Stimulated activated CD8-positive, alpha-beta memory T cell treated with anti-CD3 and anti-CD28 coated beads, Interleukin-15, amount 100 ng/mL, for 4 hours (primary cell): ENCODE results near the gene RHOC.
A peak's percentile ranks its signal among the peaks of the same experiment; 100 is the strongest.
"Not testable (repeated sequence)": the region's sequence is repeated elsewhere in the genome, so short reads cannot be mapped to it uniquely, and the experiment has no call there.

Source experiments
- DNase-seq, 2 donors: peaks; one replicate each; pipeline ENCODE4 v3.0.0-alpha.2; 2020; ENCODE audit warnings: low read depth in 2 of 2

RHOC gene

GRCh38 chr1:112706505-112707220, at the start of gene RHOC:
RHOC (minus strand) TSS chr1:112707127; CDS start chr1:112703799, 3,328 bp downstream.
- DNase-seq: no peak

- DNase-seq: no peak
These were observed 47.2 kb upstream of the RHOC start for GRCh38 chr1:112754116-112754628.

DNA sequence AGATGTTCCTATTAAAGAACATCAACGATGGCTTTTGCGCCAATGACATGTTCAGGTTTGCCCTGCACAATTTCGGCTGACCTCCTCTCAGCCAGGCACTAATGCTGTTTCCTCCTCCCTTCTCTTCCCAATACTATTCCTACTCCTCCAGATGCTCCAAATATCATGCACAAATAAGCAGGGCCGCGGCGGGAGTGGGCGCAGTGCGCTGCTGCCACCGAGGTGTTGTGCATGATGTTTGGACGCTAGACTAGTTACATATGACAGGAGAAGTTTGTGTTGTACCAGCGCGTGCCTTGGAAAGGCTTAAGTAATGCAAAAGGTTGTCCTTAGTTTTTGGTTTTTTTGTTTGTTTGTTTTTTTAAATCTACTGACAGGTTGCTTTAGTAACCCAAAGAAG, 41.5 kb upstream of the RHOC start:
- DNase-seq: no peak

GRCh38 chr1:112744009-112744578, 37.2 kb upstream of the RHOC start:
- DNase-seq: no peak

DNA sequence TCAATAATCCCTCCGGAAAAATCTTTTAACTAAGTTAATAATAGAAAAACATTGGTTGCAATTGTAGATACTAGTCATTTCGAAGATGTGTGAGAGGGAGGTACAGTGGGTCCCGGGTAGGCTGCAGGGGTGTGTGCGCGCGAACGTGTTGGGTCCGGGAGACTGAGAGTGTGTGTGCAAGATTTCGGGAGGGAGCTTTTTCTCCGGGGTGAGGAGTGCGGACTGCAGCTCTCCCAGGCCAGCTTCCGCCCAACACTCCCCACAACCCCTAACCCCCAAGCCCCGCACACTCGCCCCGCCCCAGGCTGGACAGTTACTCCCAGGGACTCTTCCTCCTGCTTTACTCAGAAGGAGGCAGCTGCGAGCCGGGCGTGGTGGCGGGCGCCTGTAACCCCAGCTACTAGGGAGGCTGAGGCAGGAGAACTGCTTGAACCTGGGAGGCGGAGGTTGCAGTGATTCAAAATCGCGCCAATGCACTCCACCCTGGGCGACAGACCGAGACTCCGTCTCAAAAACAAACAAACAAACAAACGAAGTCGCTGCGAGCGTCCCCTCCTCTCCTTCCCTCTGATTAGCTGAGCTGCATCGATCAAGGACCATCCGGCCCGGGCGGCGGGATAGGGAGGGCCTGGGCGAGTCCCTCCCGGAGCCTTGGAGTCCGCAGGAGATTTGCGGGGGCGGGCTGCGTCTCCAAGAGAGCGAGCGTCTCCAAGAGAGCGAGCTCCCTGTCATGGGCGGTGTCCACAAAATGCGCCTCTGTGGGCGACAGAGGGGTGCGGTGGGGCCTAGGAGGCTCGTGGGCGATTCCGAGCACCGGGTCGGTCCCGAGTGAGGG, 36.5 kb upstream of the RHOC start:
- DNase-seq: no peak

DNA sequence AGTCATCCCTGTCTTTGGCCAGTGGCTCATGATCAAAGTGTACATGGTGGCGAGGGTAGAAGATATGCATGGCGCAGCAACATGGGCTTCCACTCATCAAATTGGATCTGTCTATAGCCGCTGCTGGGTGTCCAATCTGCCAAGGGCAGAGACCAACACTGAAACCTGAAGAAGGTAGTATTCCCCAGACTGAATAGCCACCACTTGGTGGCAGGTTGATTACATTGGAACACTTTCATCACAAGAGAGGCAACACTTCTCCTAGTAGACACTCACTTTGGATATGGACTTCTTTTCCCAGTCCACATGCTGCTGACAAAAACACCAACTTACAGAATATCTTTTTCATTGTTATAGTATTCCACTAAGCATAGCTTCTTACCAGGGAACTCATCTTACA, 30.6 kb upstream of the RHOC start:
- no peak for DNase-seq

DNA sequence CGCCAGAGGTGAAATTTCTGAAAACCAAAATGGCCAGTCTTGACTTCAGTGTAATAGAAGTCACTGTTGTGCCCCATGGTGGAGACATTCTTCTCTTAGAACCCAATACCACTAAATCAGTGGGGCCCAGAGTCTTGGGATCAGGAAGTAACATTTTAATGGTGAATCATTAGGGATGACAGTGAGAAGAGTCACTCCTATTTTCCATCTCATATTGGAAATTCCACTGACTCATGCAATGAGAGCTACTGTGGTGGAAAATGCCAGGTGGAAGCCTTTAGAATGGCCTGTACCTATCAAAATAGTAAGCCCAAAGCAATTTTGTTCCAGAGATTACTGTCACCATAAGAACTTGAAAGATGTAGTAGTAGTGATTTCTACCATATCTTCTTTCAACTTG, 28.8 kb upstream of the RHOC start:
- DNase-seq: no peak

DNA sequence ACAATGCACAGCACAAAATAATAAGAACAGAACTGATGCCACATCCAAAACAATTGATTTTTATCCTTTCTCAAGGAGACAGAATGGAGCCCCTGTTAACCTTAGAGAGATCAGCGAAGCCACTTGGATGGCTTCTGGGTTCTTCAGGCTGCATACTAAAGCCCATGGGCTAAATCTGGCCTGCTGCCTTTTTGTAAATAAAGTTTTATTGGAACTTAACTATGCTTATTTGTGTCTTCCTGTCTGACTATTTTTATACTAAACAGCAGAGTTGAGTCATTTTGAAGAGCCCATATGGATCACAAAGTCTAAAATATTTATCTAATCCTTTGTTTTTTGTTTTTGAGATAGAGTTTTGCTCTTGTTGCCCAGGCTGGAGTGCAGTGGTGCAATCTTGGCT, 24.5 kb upstream of the RHOC start:
- no peak for DNase-seq

GRCh38 chr1:112729909-112730308, 23.0 kb upstream of the RHOC start:
- DNase-seq: no peak

DNA sequence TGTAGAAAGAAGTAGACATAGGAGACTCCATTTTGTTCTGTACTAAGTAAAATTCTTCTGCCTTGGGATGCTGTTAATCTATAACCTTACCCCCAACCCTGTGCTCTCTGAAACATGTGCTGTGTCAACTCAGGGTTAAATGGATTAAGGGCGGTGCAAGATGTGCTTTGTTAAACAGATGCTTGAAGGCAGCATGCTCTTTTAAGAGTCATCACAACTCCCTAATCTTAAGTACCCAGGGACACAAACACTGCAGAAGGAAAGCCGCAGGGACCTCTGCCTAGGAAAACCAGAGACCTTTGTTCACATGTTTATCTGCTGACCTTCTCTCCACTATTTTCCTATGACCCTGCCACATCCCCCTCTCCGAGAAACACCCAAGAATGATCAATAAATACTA, 22.1 kb upstream of the RHOC start:
- DNase-seq: not testable (repeated sequence)

GRCh38 chr1:112728306-112728971, 21.5 kb upstream of the RHOC start:
- DNase-seq: not testable (repeated sequence)

- DNase-seq: no peak
These were observed 20.8 kb upstream of the RHOC start for GRCh38 chr1:112727716-112728115.

DNA sequence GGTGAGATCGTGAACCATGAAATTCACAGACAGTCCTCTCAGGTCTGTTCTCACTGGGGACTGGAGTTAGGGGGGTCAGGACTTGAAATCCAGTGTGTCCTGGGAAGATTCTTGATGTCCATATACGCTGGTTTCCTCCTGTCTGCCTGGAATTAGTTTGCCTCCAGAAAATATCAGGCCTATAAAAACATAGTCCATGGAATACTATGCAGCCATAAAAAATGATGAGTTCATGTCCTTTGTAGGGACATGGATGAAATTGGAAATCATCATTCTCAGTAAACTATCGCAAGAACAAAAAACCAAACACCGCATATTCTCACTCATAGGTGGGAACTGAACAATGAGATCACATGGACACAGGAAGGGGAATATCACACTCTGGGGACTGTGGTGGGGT, 17.3 kb upstream of the RHOC start:
- not testable (repeated sequence) for DNase-seq

- DNase-seq: no peak
These were observed 16.5 kb upstream of the RHOC start for GRCh38 chr1:112723511-112723839.

GRCh38 chr1:112722601-112723510, 15.9 kb upstream of the RHOC start:
- no peak for DNase-seq

- no peak for DNase-seq
These were observed 15.1 kb upstream of the RHOC start for GRCh38 chr1:112721966-112722524.

- not testable (repeated sequence) for DNase-seq
These were observed 14.4 kb upstream of the RHOC start for GRCh38 chr1:112721294-112721693.

GRCh38 chr1:112720800-112721199, 13.9 kb upstream of the RHOC start:
- no peak for DNase-seq

DNA sequence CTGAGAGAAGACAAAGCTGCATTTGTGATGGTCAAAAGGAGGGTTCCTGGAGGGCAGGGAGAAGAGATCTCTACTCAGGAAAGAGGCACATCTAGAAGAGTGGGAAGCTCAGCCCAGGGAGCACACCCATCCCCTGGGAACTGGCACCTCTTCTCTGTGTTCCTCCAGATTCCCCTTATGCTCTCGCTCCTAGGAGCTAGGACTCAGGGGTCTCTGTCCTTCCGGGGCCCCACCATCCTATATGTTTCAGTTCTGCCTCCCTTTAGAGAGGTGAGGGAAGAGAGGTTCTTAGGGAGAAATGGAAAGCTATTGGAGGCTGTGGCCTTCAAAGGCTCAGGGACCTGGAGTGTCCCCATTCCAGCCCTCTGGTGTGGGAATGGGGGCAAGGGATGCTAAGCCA, 12.8 kb upstream of the RHOC start:
- DNase-seq: no peak

DNA sequence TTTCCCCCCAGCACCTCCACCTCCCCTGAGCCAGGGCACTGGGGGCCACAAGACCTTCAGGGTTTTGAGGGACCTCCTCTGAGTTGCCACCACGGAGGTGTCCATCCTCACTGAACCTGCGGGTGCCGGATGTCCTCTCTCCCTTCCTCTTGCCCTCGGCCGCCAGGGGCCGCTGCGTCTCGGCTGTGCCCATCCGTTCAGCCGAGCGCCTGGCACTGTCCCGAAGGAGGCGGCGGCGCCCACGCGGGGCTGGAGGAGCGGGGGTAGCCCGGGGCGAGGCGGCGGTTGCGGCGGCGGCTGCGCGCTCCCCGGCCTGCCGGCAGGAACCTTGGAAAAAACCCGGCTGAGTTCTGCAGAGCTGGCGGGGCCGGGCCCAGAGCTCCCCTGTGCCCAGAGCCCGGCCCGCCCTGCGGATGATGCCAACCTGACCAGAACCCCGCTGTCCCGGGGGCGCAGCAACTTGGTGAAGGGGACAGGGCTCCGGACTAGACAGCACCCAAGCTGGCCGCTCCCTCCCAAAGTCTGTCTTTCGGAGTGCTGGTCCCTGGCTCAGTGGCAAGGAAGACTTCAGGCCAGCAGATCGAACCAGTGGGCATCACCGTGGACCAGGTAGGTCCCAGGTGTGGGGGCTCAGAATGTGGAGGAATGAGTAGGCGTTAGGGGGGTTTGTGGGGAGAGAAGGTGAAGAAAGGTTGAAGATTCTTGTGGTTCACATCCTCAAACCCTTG, 11.9 kb upstream of the RHOC start:
- DNase-seq: peak; percentile 49 to 52
